Suprapubic skin (tissue), 4 donors: ENCODE results near the gene GRIK3.

Source experiments
- EP300 ChIP-seq: sonication (generic); formaldehyde crosslinking; IDR thresholded peaks from one replicate; pipeline ENCODE4 v1.6.1; 2017; ENCODE audit warnings: antibody characterized with exemption
- POLR2A ChIP-seq, 2 donors: fragments of 450-650 bp; IDR thresholded peaks; one replicate each; pipeline ENCODE4 v1.6.1; 2017; ENCODE audit warnings: antibody characterized with exemption in 2 of 2, mild to moderate bottlenecking in 2 of 2, moderate library complexity in 2 of 2
- POLR2AphosphoS5 ChIP-seq, 3 donors: sonication (generic); formaldehyde crosslinking; IDR thresholded peaks; one replicate each; pipeline ENCODE4 v1.6.1; 2017; ENCODE audit warnings: antibody characterized with exemption in 3 of 3
- TF ChIP-seq, protein P1 (sequence below), 2 donors: fragments of 200-600 bp in 1 of 2; fragments of 450-650 bp in 1 of 2; sonication (generic) in 1 of 2; IDR thresholded peaks; one replicate each; pipeline ENCODE4 v1.5.1; 2016 to 2019; ENCODE audit warnings: antibody characterized with exemption in 2 of 2, mild to moderate bottlenecking in 1 of 2, moderate library complexity in 1 of 2

- TF ChIP-seq, protein P1, sequence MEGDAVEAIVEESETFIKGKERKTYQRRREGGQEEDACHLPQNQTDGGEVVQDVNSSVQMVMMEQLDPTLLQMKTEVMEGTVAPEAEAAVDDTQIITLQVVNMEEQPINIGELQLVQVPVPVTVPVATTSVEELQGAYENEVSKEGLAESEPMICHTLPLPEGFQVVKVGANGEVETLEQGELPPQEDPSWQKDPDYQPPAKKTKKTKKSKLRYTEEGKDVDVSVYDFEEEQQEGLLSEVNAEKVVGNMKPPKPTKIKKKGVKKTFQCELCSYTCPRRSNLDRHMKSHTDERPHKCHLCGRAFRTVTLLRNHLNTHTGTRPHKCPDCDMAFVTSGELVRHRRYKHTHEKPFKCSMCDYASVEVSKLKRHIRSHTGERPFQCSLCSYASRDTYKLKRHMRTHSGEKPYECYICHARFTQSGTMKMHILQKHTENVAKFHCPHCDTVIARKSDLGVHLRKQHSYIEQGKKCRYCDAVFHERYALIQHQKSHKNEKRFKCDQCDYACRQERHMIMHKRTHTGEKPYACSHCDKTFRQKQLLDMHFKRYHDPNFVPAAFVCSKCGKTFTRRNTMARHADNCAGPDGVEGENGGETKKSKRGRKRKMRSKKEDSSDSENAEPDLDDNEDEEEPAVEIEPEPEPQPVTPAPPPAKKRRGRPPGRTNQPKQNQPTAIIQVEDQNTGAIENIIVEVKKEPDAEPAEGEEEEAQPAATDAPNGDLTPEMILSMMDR (IDR thresholded peaks at IDR 0.05), result no peak
- no peak for TF ChIP-seq POLR2A (IDR thresholded peaks at IDR 0.05)
- TF ChIP-seq POLR2AphosphoS5 (IDR thresholded peaks at IDR 0.05), result no peak
- no peak for TF ChIP-seq EP300
Observed at GRCh38 chr1:36934061-36934460, 100.3 kb downstream of the GRIK3 start.
